T-helper 17 cell (primary cell): ENCODE measurements around the gene GLB1L2. TPM values are rescaled to one million over a fixed set of nuclear protein-coding genes. Genes with fewer than 3 reads are reported as not detected.

Experiments
- ATAC-seq: fragments of 150-1000 bp; cut with Tn5 transposase; 2 replicates; pipeline ENCODE4 v1.10.0; 2021; ENCODE audit warnings: mild to moderate bottlenecking, moderate library complexity
- DNase-seq, 3 donors: peaks; one replicate each; pipeline versions ENCODE4 v3.0.0 to v3.0.0-alpha.2; 2020 to 2021
- H3K9me3 ChIP-seq: one replicate; pipeline ENCODE4 v1.7.0; 2013; ENCODE audit warnings: low read length, mild to moderate bottlenecking; ENCODE audit not compliant: control insufficient read depth, poor library complexity, severe bottlenecking
- H3K27ac Mint-ChIP-seq: one replicate; pipeline ENCODE4 v1.8.0; 2022; ENCODE audit warnings: mild to moderate bottlenecking, moderate library complexity, mixed read lengths
- H3K27me3 Mint-ChIP-seq: one replicate; pipeline ENCODE4 v1.8.0; 2022; ENCODE audit warnings: mixed read lengths
- H3K36me3 Mint-ChIP-seq: one replicate; pipeline ENCODE4 v1.8.0; 2022; ENCODE audit warnings: low read depth, mixed read lengths
- H3K4me1 Mint-ChIP-seq: one replicate; pipeline ENCODE4 v1.8.0; 2022; ENCODE audit warnings: mild to moderate bottlenecking, mixed read lengths
- H3K4me3 Mint-ChIP-seq: one replicate; pipeline ENCODE4 v1.8.0; 2022; ENCODE audit warnings: mild to moderate bottlenecking, moderate library complexity, mixed read lengths
- total RNA-seq, 4 donors: library from RNA in 2 of 4; stranded (reverse) in 2 of 4; gene quantifications; one replicate each; pipeline ENCODE4 v1.2.3 and lab custom pipeline; 2022 to 2026

The GLB1L2 gene
- total RNA-seq, 2 donors from 2014 or later = 0.37 to 0.73 TPM

- DNase-seq = no peak
- H3K36me3 Mint-ChIP-seq = peaks cover 6% of the 10 kb centered on the region
Measured at GRCh38 chr11:134414766-134415765, 83.3 kb downstream of the GLB1L2 start.

GRCh38 chr11:134416726-134417125, 84.9 kb downstream of the GLB1L2 start:
- Mint-ChIP-seq H3K36me3 (peaks cover 6% of the 10 kb centered on the region), H3K4me1 (peaks cover 7% of the 10 kb centered on the region), H3K27ac (no peak overlapping the region)

More at GRCh38 chr11:134414766-134415765, 83.3 kb downstream of the GLB1L2 start:
- peaks cover 19% of the 10 kb centered on the region for H3K4me1 Mint-ChIP-seq
- peaks cover 73% of the 10 kb centered on the region for H3K27me3 Mint-ChIP-seq
- peak overlapping the region; percentile 51 for H3K27ac Mint-ChIP-seq
- H3K4me3 Mint-ChIP-seq = no peak overlapping the region
- ATAC-seq = no peak
- no peaks in the 10 kb centered on the region for H3K9me3 ChIP-seq

GRCh38 chr11:134417871-134418840, 86.4 kb downstream of the GLB1L2 start:
- H3K9me3 ChIP-seq = peaks cover 3% of the 10 kb centered on the region
- Mint-ChIP-seq H3K27me3 (peaks cover 74% of the 10 kb centered on the region), H3K27ac (no peak overlapping the region), H3K36me3 (peaks cover 6% of the 10 kb centered on the region), H3K4me1 (peaks cover 7% of the 10 kb centered on the region), H3K4me3 (no peak overlapping the region)
- DNase-seq (no peak), ATAC-seq (no peak)

More at GRCh38 chr11:134416726-134417125, 84.9 kb downstream of the GLB1L2 start:
- no peak for ATAC-seq
- H3K9me3 ChIP-seq = no peaks in the 10 kb centered on the region
- no peak overlapping the region for H3K4me3 Mint-ChIP-seq
- H3K27me3 Mint-ChIP-seq = peaks cover 61% of the 10 kb centered on the region
- DNase-seq = no peak

- DNase-seq = no peak
- Mint-ChIP-seq H3K27ac (no peak overlapping the region), H3K36me3 (peaks cover 4% of the 10 kb centered on the region), H3K4me1 (peaks cover 2% of the 10 kb centered on the region), H3K4me3 (no peak overlapping the region), H3K27me3 (peaks cover 61% of the 10 kb centered on the region)
- no peak for ATAC-seq
- H3K9me3 ChIP-seq = peaks cover 3% of the 10 kb centered on the region
Measured at GRCh38 chr11:134423106-134423505, 91.3 kb downstream of the GLB1L2 start.

GRCh38 chr11:134425413-134425812, 93.6 kb downstream of the GLB1L2 start:
- peaks cover 67% of the 10 kb centered on the region for H3K27me3 Mint-ChIP-seq
- H3K9me3 ChIP-seq = peaks cover 3% of the 10 kb centered on the region
- no peak overlapping the region for H3K27ac Mint-ChIP-seq
- no peaks in the 10 kb centered on the region for H3K36me3 Mint-ChIP-seq
- no peak for DNase-seq
- no peak for ATAC-seq
- no peak overlapping the region for H3K4me3 Mint-ChIP-seq
- peaks cover 4% of the 10 kb centered on the region for H3K4me1 Mint-ChIP-seq

Other genes with a start within 250 kb of the GLB1L2 start
- 10 to 100 TPM; 26.8 to 31.4 TPM for gene NCAPD3, start 108.0 kb upstream of the GLB1L2 start, total RNA-seq
- gene VPS26B, start 107.3 kb upstream of the GLB1L2 start, total RNA-seq = 10 to 100 TPM; 49.9 to 51.1 TPM
- 10 to 100 TPM; 32.9 to 36.5 TPM for gene THYN1, start 78.6 kb upstream of the GLB1L2 start, total RNA-seq
- gene ACAD8, start 78.4 kb upstream of the GLB1L2 start, total RNA-seq = 10 to 100 TPM; 20.3 to 23.6 TPM
- gene GLB1L3, start 55.6 kb upstream of the GLB1L2 start, total RNA-seq = 1 to 10 TPM; 2.0 to 2.2 TPM
- gene B3GAT1, start 80.3 kb downstream of the GLB1L2 start, total RNA-seq = under 1 TPM; 0.17 to 0.18 TPM